Measurements from ENCODE around the gene IFRD1.
"Not testable (repeated sequence)": the region's sequence is repeated elsewhere in the genome, so short reads cannot be mapped to it uniquely, and the experiment has no call there.

IFRD1 gene

GRCh38 chr7:112446431-112446830, 3.8 kb upstream of the IFRD1 start:
- DNase-seq, result no peak

- no peak for DNase-seq
Measured at GRCh38 chr7:112447406-112447805, 2.9 kb upstream of the IFRD1 start.

GRCh38 chr7:112448381-112448780, 1.9 kb upstream of the IFRD1 start:
- no peak for DNase-seq

GRCh38 chr7:112448891-112449290, 1.4 kb upstream of the IFRD1 start:
- no peak for DNase-seq

- DNase-seq, result no peak
Measured at GRCh38 chr7:112449353-112449752, 907 bp upstream of the IFRD1 start.

GRCh38 chr7:112450807-112451761, 824 bp downstream of the IFRD1 start:
- DNase-seq, result peak; percentile 89 to 90

- DNase-seq, result no peak
Measured at GRCh38 chr7:112452102-112452888, 2.0 kb downstream of the IFRD1 start.

GRCh38 chr7:112453505-112454171, 3.4 kb downstream of the IFRD1 start:
- DNase-seq, result no peak

- DNase-seq, result not testable (repeated sequence)
Measured at GRCh38 chr7:112454191-112454590, 3.9 kb downstream of the IFRD1 start.

- DNase-seq, result no peak
Measured at GRCh38 chr7:112459645-112460044, 9.4 kb downstream of the IFRD1 start.

GRCh38 chr7:112462236-112462635, 12.0 kb downstream of the IFRD1 start:
- DNase-seq, result no peak

GRCh38 chr7:112467867-112468266, 17.6 kb downstream of the IFRD1 start:
- no peak for DNase-seq

GRCh38 chr7:112470194-112470593, 19.9 kb downstream of the IFRD1 start:
- no peak for DNase-seq

- DNase-seq, result no peak
Measured at GRCh38 chr7:112476390-112477052, 26.3 kb downstream of the IFRD1 start.

GRCh38 chr7:112481121-112481736, 31.0 kb downstream of the IFRD1 start:
- no peak for DNase-seq

- no peak for DNase-seq
Measured at GRCh38 chr7:112481833-112482670, 31.8 kb downstream of the IFRD1 start.

GRCh38 chr7:112484671-112485167, 34.5 kb downstream of the IFRD1 start:
- no peak for DNase-seq

- no peak for DNase-seq
Measured at GRCh38 chr7:112485766-112486165, 35.5 kb downstream of the IFRD1 start.

- DNase-seq, result no peak
Measured at GRCh38 chr7:112487457-112488263, 37.4 kb downstream of the IFRD1 start.

- no peak for DNase-seq
Measured at GRCh38 chr7:112488264-112488552, 37.9 kb downstream of the IFRD1 start.

Measured in NCI-H187 (cell line).